T-helper 17 cell (primary cell): ENCODE measurements around the gene DBF4. TPM values are rescaled to one million over a fixed set of nuclear protein-coding genes. Genes with fewer than 3 reads are reported as not detected.
"Not testable (repeated sequence)": the region's sequence is repeated elsewhere in the genome, so short reads cannot be mapped to it uniquely, and the experiment has no call there.

Source experiments
- ATAC-seq: fragments of 150-1000 bp; cut with Tn5 transposase; 2 replicates; pipeline ENCODE4 v1.10.0; 2021; ENCODE audit warnings: mild to moderate bottlenecking, moderate library complexity
- DNase-seq, 3 donors: peaks; one replicate each; pipeline versions ENCODE4 v3.0.0 to v3.0.0-alpha.2; 2020 to 2021
- H3K9me3 ChIP-seq: one replicate; pipeline ENCODE4 v1.7.0; 2013; ENCODE audit warnings: low read length, mild to moderate bottlenecking; ENCODE audit not compliant: control insufficient read depth, poor library complexity, severe bottlenecking
- H3K27ac Mint-ChIP-seq: one replicate; pipeline ENCODE4 v1.8.0; 2022; ENCODE audit warnings: mild to moderate bottlenecking, moderate library complexity, mixed read lengths
- H3K27me3 Mint-ChIP-seq: one replicate; pipeline ENCODE4 v1.8.0; 2022; ENCODE audit warnings: mixed read lengths
- H3K36me3 Mint-ChIP-seq: one replicate; pipeline ENCODE4 v1.8.0; 2022; ENCODE audit warnings: low read depth, mixed read lengths
- H3K4me1 Mint-ChIP-seq: one replicate; pipeline ENCODE4 v1.8.0; 2022; ENCODE audit warnings: mild to moderate bottlenecking, mixed read lengths
- H3K4me3 Mint-ChIP-seq: one replicate; pipeline ENCODE4 v1.8.0; 2022; ENCODE audit warnings: mild to moderate bottlenecking, moderate library complexity, mixed read lengths
- total RNA-seq, 4 donors: library from RNA in 2 of 4; stranded (reverse) in 2 of 4; gene quantifications; one replicate each; pipeline ENCODE4 v1.2.3 and lab custom pipeline; 2022 to 2026

Gene DBF4
- total RNA-seq (10 to 100 TPM; 40.8 to 56.7 TPM), total RNA-seq (lab: John Stamatoyannopoulos, UW) (57.6 to 68.2 reads per million in 2 donors)

GRCh38 chr7:87876040-87876868 is at the start of gene DBF4, which contains the start of gene SLC25A40:
DBF4 (plus strand) TSS chr7:87876493; CDS start chr7:87876733, 240 bp downstream.
SLC25A40 (minus strand) TSS chr7:87876360; CDS start chr7:87858727, 17,633 bp downstream.
- no peaks in the 10 kb centered on the region for H3K27me3 Mint-ChIP-seq
- H3K4me1 Mint-ChIP-seq = peaks cover 33% of the 10 kb centered on the region
- DNase-seq (peak; percentile 89 to 93 (median 90)), ATAC-seq (peak; percentile 89)
- peak within 1 kb of the TSS; percentile 97 for H3K27ac Mint-ChIP-seq
- no peaks in the 10 kb centered on the region for H3K9me3 ChIP-seq
- H3K36me3 Mint-ChIP-seq = peaks cover 6% of the 10 kb centered on the region
- peak within 1 kb of the TSS; percentile 96 for H3K4me3 Mint-ChIP-seq

- not testable (repeated sequence) for DNase-seq, H3K4me1 Mint-ChIP-seq, H3K27ac Mint-ChIP-seq, ATAC-seq, H3K36me3 Mint-ChIP-seq, H3K27me3 Mint-ChIP-seq, H3K9me3 ChIP-seq, H3K4me3 Mint-ChIP-seq
These were observed 47.9 kb upstream of the DBF4 start for GRCh38 chr7:87828383-87828782.

GRCh38 chr7:87831097-87831496 is 45.2 kb upstream of the DBF4 start:
- H3K27ac Mint-ChIP-seq = no peak overlapping the region
- ATAC-seq (no peak), DNase-seq (no peak)
- no peaks in the 10 kb centered on the region for H3K4me1 Mint-ChIP-seq
- no peak overlapping the region for H3K4me3 Mint-ChIP-seq
- no peaks in the 10 kb centered on the region for H3K9me3 ChIP-seq
- H3K27me3 Mint-ChIP-seq = no peaks in the 10 kb centered on the region
- peaks cover 4% of the 10 kb centered on the region for H3K36me3 Mint-ChIP-seq

- Mint-ChIP-seq H3K27me3 (no peaks in the 10 kb centered on the region), H3K4me1 (no peaks in the 10 kb centered on the region), H3K27ac (peak overlapping the region; percentile 72), H3K4me3 (no peak overlapping the region), H3K36me3 (peaks cover 4% of the 10 kb centered on the region)
- no peak for DNase-seq
- no peak for ATAC-seq
- no peaks in the 10 kb centered on the region for H3K9me3 ChIP-seq
These were observed 43.2 kb upstream of the DBF4 start for GRCh38 chr7:87833130-87833529.

- Mint-ChIP-seq H3K4me1 (peaks cover 5% of the 10 kb centered on the region), H3K27ac (no peak overlapping the region), H3K27me3 (no peaks in the 10 kb centered on the region), H3K4me3 (no peak overlapping the region), H3K36me3 (peaks cover 7% of the 10 kb centered on the region)
- ATAC-seq (no peak), DNase-seq (no peak)
- no peaks in the 10 kb centered on the region for H3K9me3 ChIP-seq
These were observed 38.7 kb upstream of the DBF4 start for GRCh38 chr7:87837597-87837996.

- no peaks in the 10 kb centered on the region for H3K9me3 ChIP-seq
- Mint-ChIP-seq H3K4me3 (no peak overlapping the region), H3K36me3 (peaks cover 2% of the 10 kb centered on the region), H3K27ac (peak overlapping the region; percentile 27), H3K4me1 (peaks cover 9% of the 10 kb centered on the region), H3K27me3 (no peaks in the 10 kb centered on the region)
- ATAC-seq = no peak
- no peak for DNase-seq
These were observed 25.3 kb upstream of the DBF4 start for GRCh38 chr7:87850836-87851593.

GRCh38 chr7:87852306-87852705 is 24.0 kb upstream of the DBF4 start:
- no peak overlapping the region for H3K4me3 Mint-ChIP-seq
- peak overlapping the region; percentile 21 for H3K27ac Mint-ChIP-seq
- peaks cover 2% of the 10 kb centered on the region for H3K36me3 Mint-ChIP-seq
- no peaks in the 10 kb centered on the region for H3K9me3 ChIP-seq
- H3K4me1 Mint-ChIP-seq = peaks cover 9% of the 10 kb centered on the region
- no peak for DNase-seq
- H3K27me3 Mint-ChIP-seq = no peaks in the 10 kb centered on the region
- no peak for ATAC-seq

- ATAC-seq = no peak
- H3K27me3 Mint-ChIP-seq = no peaks in the 10 kb centered on the region
- peaks cover 6% of the 10 kb centered on the region for H3K36me3 Mint-ChIP-seq
- H3K4me3 Mint-ChIP-seq = no peak overlapping the region
- H3K27ac Mint-ChIP-seq = no peak overlapping the region
- DNase-seq = no peak
- H3K9me3 ChIP-seq = no peaks in the 10 kb centered on the region
- H3K4me1 Mint-ChIP-seq = peaks cover 9% of the 10 kb centered on the region
These were observed 22.9 kb upstream of the DBF4 start for GRCh38 chr7:87853237-87853864.

- ATAC-seq (no peak), DNase-seq (no peak)
- Mint-ChIP-seq H3K27ac (peak overlapping the region; percentile 8), H3K36me3 (peaks cover 7% of the 10 kb centered on the region), H3K4me1 (peaks cover 10% of the 10 kb centered on the region), H3K4me3 (no peak overlapping the region), H3K27me3 (no peaks in the 10 kb centered on the region)
- no peaks in the 10 kb centered on the region for H3K9me3 ChIP-seq
These were observed 17.7 kb upstream of the DBF4 start for GRCh38 chr7:87858417-87859100.

GRCh38 chr7:87866089-87866488 is 10.2 kb upstream of the DBF4 start:
- no peak for DNase-seq
- H3K4me3 Mint-ChIP-seq = no peak overlapping the region
- H3K27ac Mint-ChIP-seq = no peak overlapping the region
- H3K36me3 Mint-ChIP-seq = peaks cover 4% of the 10 kb centered on the region
- peaks cover 6% of the 10 kb centered on the region for H3K4me1 Mint-ChIP-seq
- peaks cover 3% of the 10 kb centered on the region for H3K9me3 ChIP-seq
- no peak for ATAC-seq
- no peaks in the 10 kb centered on the region for H3K27me3 Mint-ChIP-seq

- H3K36me3 Mint-ChIP-seq, H3K4me1 Mint-ChIP-seq, H3K9me3 ChIP-seq, H3K4me3 Mint-ChIP-seq, H3K27me3 Mint-ChIP-seq, DNase-seq, ATAC-seq, H3K27ac Mint-ChIP-seq: not testable (repeated sequence)
These were observed 9.8 kb upstream of the DBF4 start for GRCh38 chr7:87866533-87866932.

GRCh38 chr7:87870471-87870870 is 5.8 kb upstream of the DBF4 start:
- ATAC-seq = no peak
- no peak for DNase-seq
- no peak overlapping the region for H3K4me3 Mint-ChIP-seq
- H3K27me3 Mint-ChIP-seq = no peaks in the 10 kb centered on the region
- peaks cover 3% of the 10 kb centered on the region for H3K9me3 ChIP-seq
- peaks cover 21% of the 10 kb centered on the region for H3K4me1 Mint-ChIP-seq
- H3K36me3 Mint-ChIP-seq = peaks cover 6% of the 10 kb centered on the region
- H3K27ac Mint-ChIP-seq = no peak overlapping the region

- no peak overlapping the region for H3K4me3 Mint-ChIP-seq
- no peak for DNase-seq
- peaks cover 21% of the 10 kb centered on the region for H3K4me1 Mint-ChIP-seq
- ATAC-seq = no peak
- no peak overlapping the region for H3K27ac Mint-ChIP-seq
- H3K9me3 ChIP-seq = no peaks in the 10 kb centered on the region
- H3K27me3 Mint-ChIP-seq = no peaks in the 10 kb centered on the region
- H3K36me3 Mint-ChIP-seq = peaks cover 6% of the 10 kb centered on the region
These were observed 3.9 kb upstream of the DBF4 start for GRCh38 chr7:87872346-87872745.
